Stimulated activated naive CD8-positive, alpha-beta T cell treated with anti-CD3 and anti-CD28 coated beads, Interleukin-15, Interleukin-2, amounts not matched to agents 100 U/mL and 50 U/mL, for 24 hours (primary cell): ENCODE measurements around the gene GPRASP2.
"Not testable (repeated sequence)": the region's sequence is repeated elsewhere in the genome, so short reads cannot be mapped to it uniquely, and the experiment has no call there.

Experiments used
- ATAC-seq: fragments of 150-1000 bp; cut with Tn5 transposase; one replicate; pipeline ENCODE4 v1.10.0; 2021
- DNase-seq: peaks from one replicate; pipeline ENCODE4 v3.0.0; 2021

GPRASP2 gene

GRCh38 chrX:102712216-102712966 is at the start of gene GPRASP2:
GPRASP2 (plus strand) TSS chrX:102712448; CDS start chrX:102714870, 2,422 bp downstream.
- no peak for ATAC-seq
- DNase-seq, result peak; percentile 14

DNA sequence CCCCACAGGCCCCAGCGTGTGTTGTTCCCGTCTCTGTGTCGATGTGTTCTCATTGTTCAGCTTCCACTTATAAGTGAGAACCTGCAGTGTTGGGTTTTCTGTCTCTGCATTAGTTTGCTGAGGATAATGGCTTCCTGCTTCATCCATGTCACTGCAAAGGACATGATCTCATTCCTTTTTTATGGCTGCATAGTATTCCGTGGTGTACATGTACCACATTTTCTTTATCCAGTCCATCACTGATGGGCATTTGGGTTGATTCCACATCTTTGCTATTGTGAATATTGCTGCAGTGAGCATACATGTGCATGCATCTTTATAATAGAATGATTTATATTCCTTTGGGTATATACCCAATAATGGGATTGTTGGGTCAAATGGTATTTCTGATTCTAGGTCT is 48.4 kb upstream of the GPRASP2 start:
- not testable (repeated sequence) for DNase-seq

DNA sequence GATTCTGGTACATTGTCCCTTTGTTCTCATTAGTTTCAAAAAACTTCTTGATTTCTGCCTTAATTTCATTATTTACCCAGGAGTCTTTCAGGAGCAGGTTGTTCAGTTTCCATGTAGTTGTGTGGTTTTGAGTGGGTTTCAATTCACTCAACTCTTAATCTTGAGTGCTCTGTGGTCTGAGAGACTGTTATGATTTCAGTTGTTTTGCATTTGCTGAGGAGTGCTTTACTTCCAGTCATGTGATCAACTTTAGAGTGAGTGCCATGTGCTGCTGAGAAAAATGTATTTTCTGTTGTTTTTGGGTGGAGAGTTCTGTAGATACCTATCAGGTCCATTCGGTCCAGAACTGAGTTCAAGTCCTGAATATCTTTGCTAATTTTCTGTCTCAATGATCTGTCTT is 45.2 kb upstream of the GPRASP2 start:
- ATAC-seq, DNase-seq: not testable (repeated sequence)

More for the DNA sequence above, 48.4 kb upstream of the GPRASP2 start:
- ATAC-seq, result not testable (repeated sequence)

GRCh38 chrX:102669526-102669925 is 42.7 kb upstream of the GPRASP2 start:
- DNase-seq, result no peak
- ATAC-seq, result no peak

- DNase-seq, result no peak
- no peak for ATAC-seq
Observed at GRCh38 chrX:102672856-102673255, 39.4 kb upstream of the GPRASP2 start.

- not testable (repeated sequence) for ATAC-seq, DNase-seq
Observed at GRCh38 chrX:102677479-102677878, 34.8 kb upstream of the GPRASP2 start.

- DNase-seq (no peak), ATAC-seq (no peak)
Observed at GRCh38 chrX:102684772-102685520, 27.3 kb upstream of the GPRASP2 start.

- no peak for DNase-seq
- no peak for ATAC-seq
Observed at GRCh38 chrX:102694749-102695148, 17.5 kb upstream of the GPRASP2 start.

DNA sequence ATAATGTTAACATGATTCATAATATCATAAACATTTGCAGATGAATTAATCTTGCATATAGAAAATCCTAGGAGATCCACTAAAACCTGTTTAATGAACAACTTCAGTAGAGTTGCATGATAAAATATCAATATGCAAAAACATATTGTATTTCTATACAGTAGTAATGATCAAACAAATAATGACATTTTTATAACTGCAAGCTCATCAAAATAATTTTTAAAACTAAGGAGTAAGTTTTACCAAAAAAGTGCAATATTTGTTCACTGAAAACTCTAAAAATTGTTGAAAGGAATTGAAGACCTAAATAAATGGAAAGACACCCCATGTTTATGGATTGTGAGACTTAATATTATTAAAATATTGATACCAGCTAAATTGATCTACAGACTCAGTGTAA is 15.9 kb upstream of the GPRASP2 start:
- DNase-seq, result no peak
- ATAC-seq, result no peak

DNA sequence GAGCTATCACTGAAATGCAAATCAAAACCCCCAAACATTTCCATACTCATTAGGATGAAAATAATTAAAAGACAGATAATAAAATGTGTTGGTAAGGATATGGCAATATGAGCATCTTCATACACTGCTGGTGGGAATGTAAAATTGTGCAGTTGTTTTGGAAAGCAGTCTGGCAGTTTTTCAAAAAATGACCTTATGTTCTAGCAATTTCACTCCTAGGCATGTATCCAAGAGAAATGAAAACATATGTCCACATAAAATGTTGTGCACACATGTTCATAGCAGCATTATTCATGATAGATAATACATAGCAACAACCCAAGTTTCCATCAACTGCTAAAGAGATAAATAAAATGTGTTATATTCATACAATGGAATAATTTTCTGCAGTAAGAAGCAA is 14.8 kb upstream of the GPRASP2 start:
- ATAC-seq (no peak), DNase-seq (no peak)

- DNase-seq, result no peak
- no peak for ATAC-seq
Observed at GRCh38 chrX:102708900-102709299, 3.3 kb upstream of the GPRASP2 start.

GRCh38 chrX:102711872-102712215 is 404 bp upstream of the GPRASP2 start:
- ATAC-seq (no peak), DNase-seq (no peak)

DNA sequence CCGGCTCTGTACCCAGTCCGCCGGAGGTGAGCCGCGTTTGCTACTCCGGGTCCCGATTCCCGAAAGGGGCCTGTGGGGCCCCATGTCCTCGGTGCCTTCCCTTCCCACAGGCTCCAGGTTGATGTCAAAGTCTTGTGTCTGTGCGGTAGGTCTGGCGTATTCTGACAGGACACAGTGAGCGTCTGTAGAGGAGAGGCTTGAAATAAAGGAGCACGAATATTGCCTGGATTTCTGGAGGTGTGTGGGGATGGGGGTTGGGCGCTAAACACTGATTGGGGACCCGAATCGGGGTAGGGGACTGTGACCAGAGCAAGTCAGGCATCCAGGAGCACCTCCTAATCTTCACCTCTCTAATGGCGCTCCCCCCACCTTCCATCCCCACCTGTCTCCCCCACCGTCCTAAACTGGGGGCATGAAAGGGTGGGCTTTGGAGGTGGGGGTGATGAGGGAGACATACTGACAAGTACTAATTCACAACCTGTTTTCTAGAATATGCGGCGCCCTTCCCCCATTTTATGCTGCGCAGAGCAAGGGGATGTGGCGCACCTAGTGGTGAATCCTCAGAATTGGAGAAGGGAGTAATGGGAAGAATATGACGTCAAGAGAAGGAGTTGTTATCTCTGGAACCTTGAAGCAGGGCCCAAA is 855 bp downstream of the GPRASP2 start:
- DNase-seq (peak; percentile 3), ATAC-seq (no peak)

GRCh38 chrX:102714994-102715393 is 2.7 kb downstream of the GPRASP2 start:
- ATAC-seq (no peak), DNase-seq (no peak)

DNA sequence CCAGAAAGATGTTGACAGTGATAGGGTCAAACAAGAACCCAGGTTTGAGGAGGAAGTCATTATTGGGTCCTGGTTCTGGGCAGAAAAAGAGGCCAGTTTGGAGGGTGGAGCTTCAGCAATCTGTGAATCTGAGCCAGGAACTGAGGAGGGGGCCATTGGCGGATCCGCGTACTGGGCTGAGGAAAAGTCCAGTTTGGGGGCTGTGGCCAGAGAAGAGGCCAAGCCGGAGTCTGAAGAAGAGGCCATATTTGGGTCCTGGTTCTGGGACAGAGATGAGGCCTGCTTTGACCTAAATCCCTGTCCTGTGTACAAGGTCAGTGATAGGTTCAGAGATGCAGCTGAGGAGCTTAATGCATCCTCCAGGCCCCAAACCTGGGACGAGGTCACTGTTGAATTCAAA is 3.7 kb downstream of the GPRASP2 start:
- no peak for DNase-seq
- no peak for ATAC-seq

GRCh38 chrX:102720237-102721168 is 8.3 kb downstream of the GPRASP2 start, which contains the start of gene GPRASP3:
GPRASP3 (plus strand) TSS chrX:102720743; CDS start chrX:102748996, 28,253 bp downstream.
- DNase-seq (peak; percentile 70), ATAC-seq (peak; percentile 86)

DNA sequence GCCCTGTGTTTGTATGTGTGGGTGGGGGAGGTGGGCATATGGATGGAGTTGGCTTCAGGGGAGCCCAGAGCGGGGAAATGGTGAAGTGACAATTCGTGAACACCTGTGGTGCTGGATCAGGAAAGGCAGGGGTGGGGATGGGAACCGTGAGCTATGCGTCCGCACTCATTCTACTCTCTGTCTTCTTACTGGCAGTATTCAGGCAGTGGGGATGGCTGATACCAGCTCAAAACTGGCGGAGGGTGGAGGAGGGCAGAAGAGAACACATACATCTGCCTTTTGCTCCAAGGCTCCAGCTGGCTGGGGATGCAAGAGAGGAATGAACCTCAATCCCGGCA is 8.9 kb downstream of the GPRASP2 start:
- ATAC-seq, DNase-seq: not testable (repeated sequence)

- ATAC-seq (no peak), DNase-seq (no peak)
Observed at GRCh38 chrX:102723456-102723855, 11.2 kb downstream of the GPRASP2 start.

DNA sequence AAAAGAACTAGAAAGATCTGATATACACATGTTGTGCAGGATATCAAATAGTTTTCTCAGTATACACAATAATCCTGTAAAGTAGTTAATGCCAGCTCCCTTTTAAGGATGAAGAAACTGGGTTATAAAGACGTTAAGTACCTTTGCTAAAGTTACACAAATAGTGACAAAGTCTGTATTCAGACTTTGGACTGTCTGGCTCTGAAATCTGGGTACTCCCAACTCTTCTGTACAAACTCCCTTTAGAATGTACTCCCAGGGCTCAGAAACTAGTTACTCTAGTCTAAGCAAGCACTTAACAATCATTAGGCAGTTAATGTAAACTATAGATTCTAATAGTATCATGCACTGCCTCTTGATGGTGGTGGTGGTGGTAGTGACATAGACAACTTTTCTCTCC is 15.5 kb downstream of the GPRASP2 start:
- no peak for DNase-seq
- no peak for ATAC-seq

DNA sequence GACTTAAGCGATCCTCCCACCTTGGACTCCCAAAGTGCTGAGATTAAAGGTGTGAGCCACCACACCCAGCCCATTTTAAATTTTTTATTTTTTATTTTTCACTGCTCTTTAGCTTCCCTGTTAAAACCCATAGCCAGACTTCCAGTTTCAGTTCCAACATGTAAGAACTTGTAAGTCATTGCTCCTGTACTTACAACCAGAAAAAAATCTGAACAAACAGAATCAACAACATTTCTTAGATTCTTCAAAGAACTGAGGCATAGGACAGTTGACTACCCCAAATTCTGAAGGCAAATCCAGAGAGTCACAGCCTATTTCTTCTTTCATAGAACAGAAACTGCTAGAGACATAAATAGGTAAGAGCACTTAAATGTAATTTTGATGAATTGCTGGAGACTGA is 16.4 kb downstream of the GPRASP2 start:
- DNase-seq (no peak), ATAC-seq (no peak)

DNA sequence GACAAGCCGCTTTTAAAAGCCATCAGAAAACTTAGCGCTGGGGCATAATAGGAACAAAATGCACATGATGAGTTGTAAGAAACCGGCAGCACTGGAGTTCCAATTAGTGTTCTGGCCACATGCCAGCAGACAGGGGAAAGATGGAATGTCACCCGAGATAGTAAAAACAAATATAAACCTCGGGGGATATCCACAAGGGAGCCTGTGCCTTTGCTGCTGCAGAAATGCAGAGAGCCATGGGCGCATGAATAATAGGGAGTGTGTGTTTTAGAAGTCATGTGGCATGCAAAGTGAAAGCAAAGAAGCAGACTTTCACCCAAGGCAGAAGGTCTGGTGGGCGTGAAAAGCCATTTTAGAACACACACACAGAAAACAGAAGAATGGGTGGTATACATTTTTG is 27.4 kb downstream of the GPRASP2 start:
- DNase-seq (no peak), ATAC-seq (no peak)

DNA sequence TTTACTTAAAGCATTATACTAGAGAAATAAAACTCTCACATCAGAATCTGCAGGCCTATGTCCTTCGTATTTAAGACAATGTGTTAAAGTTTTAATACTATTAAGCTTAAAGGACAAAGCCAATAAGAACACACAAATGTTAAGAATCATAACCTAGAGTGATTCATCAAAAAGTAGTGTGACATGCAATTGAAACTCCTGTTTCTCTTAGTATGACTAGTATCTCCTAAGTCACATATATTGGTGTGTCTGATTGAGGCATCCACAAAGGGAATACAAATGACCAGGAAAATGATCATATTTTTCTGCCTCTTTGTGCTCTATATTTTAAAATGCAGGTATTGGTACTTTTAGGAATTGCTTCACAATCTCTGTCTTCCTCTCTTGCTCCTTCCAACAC is 32.1 kb downstream of the GPRASP2 start:
- no peak for DNase-seq
- ATAC-seq, result no peak
